Stimulated activated CD8-positive, alpha-beta memory T cell treated with anti-CD3 and anti-CD28 coated beads, Interleukin-2, amount 100 ng/mL, for 48 hours (primary cell): ENCODE results near the gene BMPR2.

Experiments
- DNase-seq, 2 donors: peaks; one replicate each; pipeline ENCODE4 v3.0.0-alpha.2; 2020; ENCODE audit warnings: low read depth in 2 of 2

BMPR2 gene

GRCh38 chr2:202592566-202592965 is 216.4 kb downstream of the BMPR2 start:
- no peak for DNase-seq

- no peak for DNase-seq
Observed at GRCh38 chr2:202599105-202599504, 223.0 kb downstream of the BMPR2 start.

- no peak for DNase-seq
Observed at GRCh38 chr2:202599911-202600310, 223.8 kb downstream of the BMPR2 start.

- DNase-seq, result no peak
Observed at GRCh38 chr2:202604699-202605098, 228.6 kb downstream of the BMPR2 start.

- no peak for DNase-seq
Observed at GRCh38 chr2:202605174-202605573, 229.0 kb downstream of the BMPR2 start.

GRCh38 chr2:202608142-202608852 is 232.2 kb downstream of the BMPR2 start:
- DNase-seq, result no peak

GRCh38 chr2:202609381-202610145 is 233.4 kb downstream of the BMPR2 start:
- DNase-seq, result no peak

- no peak for DNase-seq
Observed at GRCh38 chr2:202610380-202610779, 234.3 kb downstream of the BMPR2 start.

- no peak for DNase-seq
Observed at GRCh38 chr2:202612145-202612544, 236.0 kb downstream of the BMPR2 start.

GRCh38 chr2:202613479-202613878 is 237.4 kb downstream of the BMPR2 start:
- DNase-seq, result no peak
